Measurements from ENCODE around the gene MLLT3.

DNA sequence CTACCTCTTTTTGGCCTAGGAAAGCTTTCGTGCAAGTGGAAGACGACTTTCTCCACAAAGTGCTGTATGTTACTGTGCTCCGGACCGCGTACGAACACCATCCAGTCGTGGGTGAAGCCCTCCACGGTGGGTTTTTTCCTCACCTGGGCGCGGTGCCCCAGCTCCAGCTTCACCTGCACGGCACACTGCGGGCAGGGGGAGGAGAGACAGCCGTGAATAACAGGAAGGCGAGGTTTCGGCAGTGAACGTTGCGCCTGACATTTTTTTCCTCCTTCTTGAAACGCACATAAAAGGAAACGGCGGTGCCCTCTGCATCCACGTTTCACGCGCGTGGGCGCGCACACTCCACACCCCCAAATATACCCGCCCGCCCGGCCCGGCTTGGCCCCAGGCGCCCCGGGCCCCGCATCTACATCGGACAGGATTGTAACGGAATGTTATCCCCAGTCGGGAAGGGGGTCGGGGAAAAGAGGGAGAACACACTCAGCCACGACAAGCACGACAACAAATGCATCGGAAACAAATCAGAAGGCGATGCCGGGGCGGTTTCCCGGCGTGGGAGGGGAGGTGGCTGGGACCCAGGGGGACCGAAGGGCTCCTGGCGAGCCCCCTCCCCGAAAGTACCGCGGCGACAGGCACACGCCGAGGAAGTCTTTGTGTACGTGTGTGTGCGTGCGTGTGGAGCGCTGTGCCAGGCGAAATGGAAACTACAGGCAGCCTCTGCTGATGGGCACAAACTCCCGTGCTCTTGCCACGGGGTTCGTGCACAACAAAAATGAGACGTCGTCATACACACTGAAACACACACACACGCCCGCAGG is 1.4 kb downstream of the MLLT3 start:
- TF ChIP-seq CTCF (IDR thresholded peaks at IDR 0.05; ENCODE audit: low read length): no peak
- no peak for TF ChIP-seq EZH2 (optimal IDR thresholded peaks at IDR 0.05; ENCODE audit: low read depth, low read length)

All from MM.1S (cell line).